C4-2B (cell line): ENCODE results near the gene MCCD1.
A peak's percentile ranks its signal among the peaks of the same experiment; 100 is the strongest.

Experiments
- H3K27ac ChIP-seq: fragments of 450-650 bp; 2 replicates; pipeline ENCODE4 v1.5.1; 2017
- CTCF ChIP-seq: fragments of 450-650 bp; conservative IDR thresholded peaks from 2 replicates; pipeline ENCODE4 v1.5.1; 2017; ENCODE audit warnings: mild to moderate bottlenecking
- ZFX ChIP-seq: fragments of 450-650 bp; IDR thresholded peaks from 2 replicates; pipeline ENCODE4 v1.6.1; 2017

Gene MCCD1

GRCh38 chr6:31541658-31542521, 13.1 kb downstream of the MCCD1 start, which contains the start of gene DDX39B:
Gene DDX39B, minus strand, starts transcription at chr6:31542003. Its CDS starts 1,471 bp downstream, at chr6:31540532.
- peak; percentile 68 for TF ChIP-seq ZFX
- no peak for TF ChIP-seq CTCF
- H3K27ac ChIP-seq: peak within 1 kb of the TSS; percentile 95

- peak overlapping the region; percentile 13; the same call in 1 of the 2 replicates for H3K27ac ChIP-seq
- TF ChIP-seq CTCF (no peak), ZFX (no peak)
Measured at GRCh38 chr6:31543639-31544038, 14.9 kb downstream of the MCCD1 start.

GRCh38 chr6:31544676-31545075, 15.9 kb downstream of the MCCD1 start:
- no peak overlapping the region for H3K27ac ChIP-seq
- no peak for TF ChIP-seq ZFX
- no peak for TF ChIP-seq CTCF

- H3K27ac ChIP-seq: no peak overlapping the region
- TF ChIP-seq ZFX (no peak), CTCF (no peak)
Measured at GRCh38 chr6:31545291-31545690, 16.5 kb downstream of the MCCD1 start.

- TF ChIP-seq CTCF (peak; percentile 98), ZFX (no peak)
- H3K27ac ChIP-seq: peak within 1 kb of the TSS; percentile 77
Measured at GRCh38 chr6:31546339-31546957, 17.7 kb downstream of the MCCD1 start, which contains the start of gene ATP6V1G2. Gene ATP6V1G2, minus strand, starts transcription at chr6:31546608. Its CDS starts 49 bp downstream, at chr6:31546559.

- H3K27ac ChIP-seq: peak within 1 kb of the TSS; percentile 77
- TF ChIP-seq ZFX: no peak; the same call in 1 of the 2 replicates
- TF ChIP-seq CTCF: peak; percentile 63; the same call in 1 of the 2 replicates
Measured at GRCh38 chr6:31546958-31547726, 18.4 kb downstream of the MCCD1 start, which contains the start of gene NFKBIL1. Gene NFKBIL1, plus strand, starts transcription at chr6:31547608. Its CDS starts 87 bp downstream, at chr6:31547695.
